Caki2 (cell line): Measurements from ENCODE around the gene UBE3D. TPM values are rescaled to one million over a fixed set of nuclear protein-coding genes. Genes with fewer than 3 reads are reported as not detected.

Source experiments
- DNase-seq: peaks from one replicate; pipeline ENCODE4 v3.0.0-alpha.2; 2015; ENCODE audit warnings: low read depth
- in situ Hi-C: cut with HindIII; loops from 2 replicates; pipeline ENCODE4 v1.10.0; 2016; ENCODE audit warnings: low sequenced_read_pairs, low pct_unique_long_range_greater_than_20kb, mixed read lengths
- total RNA-seq: library from RNA; depleted of rRNA; stranded (reverse); fragments of >200 nt; shearing (Covaris generic); gene quantifications from 2 replicates; pipeline ENCODE4 v1.2.3, GENCODE V29; 2014; ENCODE audit warnings: low replicate concordance

The UBE3D gene
- total RNA-seq, 1 experiment from 2014 or later: 2.9 TPM

DNA sequence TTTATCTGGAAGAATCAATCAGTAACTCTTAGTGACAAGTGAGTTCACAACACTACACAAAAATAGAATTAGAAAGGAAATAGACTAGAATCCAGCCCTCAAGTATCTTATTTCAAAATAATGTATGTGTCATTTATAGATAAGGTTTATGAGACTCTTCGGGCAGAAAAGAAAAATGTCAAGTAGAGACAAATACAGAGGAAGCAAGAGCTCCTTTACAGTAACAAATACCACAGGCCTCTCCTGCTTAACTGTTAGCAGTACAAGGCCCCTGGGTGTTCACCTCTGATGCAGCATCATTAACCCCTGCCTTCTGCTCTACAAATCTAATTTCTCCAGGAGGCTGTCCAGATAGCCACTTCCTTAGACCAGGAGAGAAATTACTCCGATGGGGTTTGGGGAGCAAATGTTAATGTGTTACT lies 76.7 kb downstream of the UBE3D start:
- in situ Hi-C loops: no loop called here
- DNase-seq: no peak

DNA sequence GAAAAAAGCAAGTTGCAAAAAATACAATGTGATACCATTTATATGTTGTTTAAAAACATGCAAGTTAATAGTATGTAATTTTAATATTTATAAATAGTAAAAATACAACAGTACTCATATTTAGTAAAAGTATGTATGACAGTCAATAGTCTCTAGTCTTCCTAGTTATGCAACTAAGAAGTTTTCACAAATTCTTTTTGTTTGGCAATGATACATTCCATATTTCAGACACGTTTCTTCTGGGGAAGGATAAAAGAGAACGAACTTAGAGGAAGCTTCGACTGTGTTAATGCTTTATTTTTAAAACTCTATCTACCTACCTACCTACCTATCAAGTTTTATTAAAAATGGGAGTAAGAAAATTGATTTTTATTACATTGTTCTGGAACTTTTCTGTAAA lies 77.7 kb downstream of the UBE3D start:
- no peak for DNase-seq
- in situ Hi-C loops: no loop called here

DNA sequence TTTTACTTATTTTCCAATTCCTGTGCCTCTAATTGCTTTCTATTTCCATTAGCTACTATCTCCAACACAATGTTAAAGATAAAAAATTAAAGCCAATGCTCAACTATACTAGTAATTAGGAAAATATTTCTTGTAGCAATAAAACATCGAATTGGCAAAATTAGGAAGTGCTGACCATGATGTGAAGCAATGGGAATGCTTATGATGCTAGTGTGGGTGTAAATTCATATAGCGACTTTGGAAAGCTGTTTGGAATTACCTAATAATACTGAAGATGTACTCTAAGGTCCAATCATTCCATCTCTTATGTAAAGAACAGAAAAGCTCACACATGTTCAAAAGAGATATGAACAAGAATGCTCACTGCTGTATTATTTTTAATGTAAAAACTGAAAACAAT lies 78.2 kb downstream of the UBE3D start:
- no peak for DNase-seq
- in situ Hi-C loops: no loop called here

DNA sequence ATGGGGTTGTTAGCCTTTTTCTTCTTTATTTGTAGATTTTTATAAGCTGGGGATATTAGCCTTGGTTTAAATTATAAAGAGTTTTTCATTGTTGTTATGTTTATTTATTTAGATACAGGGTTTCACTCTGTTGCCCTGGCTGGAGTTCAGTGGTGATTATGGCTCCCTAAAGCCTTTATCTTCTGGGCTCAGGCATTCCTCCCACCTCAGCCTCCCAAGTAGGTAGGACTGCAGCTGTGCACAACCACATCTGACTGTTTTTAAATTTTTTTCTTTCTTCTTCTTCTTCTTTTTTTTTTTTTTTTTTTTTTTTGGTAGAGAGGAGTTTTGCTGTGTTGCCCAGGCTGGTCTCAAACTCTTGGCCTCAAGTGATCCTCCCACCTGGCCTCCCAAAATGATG lies 80.9 kb downstream of the UBE3D start:
- no peak for DNase-seq
- in situ Hi-C loops: no loop called here

DNA sequence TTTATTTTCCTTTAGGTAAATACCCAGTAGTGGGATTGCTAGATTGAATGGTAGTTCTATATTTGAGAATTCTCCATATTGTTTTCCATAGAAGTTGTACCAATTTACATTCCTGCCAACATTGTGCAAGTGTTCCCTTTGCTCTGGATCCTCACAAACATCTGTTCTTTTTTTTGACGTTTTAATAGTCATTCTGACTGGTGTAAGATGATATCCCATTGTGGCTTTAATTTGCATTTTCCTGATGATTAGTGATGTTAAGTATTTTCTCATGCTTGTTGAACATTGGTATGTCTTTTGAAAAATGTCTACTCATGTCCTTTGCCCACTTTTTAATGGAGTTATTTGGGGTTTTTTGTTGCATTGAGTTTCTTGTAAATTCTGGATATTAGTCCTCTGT lies 85.6 kb downstream of the UBE3D start:
- DNase-seq: peak; percentile 9
- in situ Hi-C loops: no loop called here

DNA sequence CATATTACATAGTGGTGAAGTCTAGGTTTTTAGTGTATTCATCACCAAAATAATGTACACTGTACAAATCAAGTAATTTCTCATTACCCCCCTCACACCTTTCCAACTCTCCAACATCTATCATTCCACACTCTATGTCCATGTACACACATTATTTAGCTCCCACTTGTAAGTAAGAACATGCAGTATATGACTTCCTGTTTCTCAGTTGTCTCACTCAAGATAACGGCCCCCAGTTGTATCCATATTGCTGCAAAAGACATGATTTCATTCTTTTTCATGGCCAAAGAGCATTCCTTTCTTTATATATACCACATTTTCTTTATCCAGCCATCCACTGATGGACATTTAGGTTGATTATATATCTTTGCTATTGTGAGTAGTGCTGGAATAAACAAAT lies 86.0 kb downstream of the UBE3D start:
- no peak for DNase-seq
- in situ Hi-C loops: no loop called here

DNA sequence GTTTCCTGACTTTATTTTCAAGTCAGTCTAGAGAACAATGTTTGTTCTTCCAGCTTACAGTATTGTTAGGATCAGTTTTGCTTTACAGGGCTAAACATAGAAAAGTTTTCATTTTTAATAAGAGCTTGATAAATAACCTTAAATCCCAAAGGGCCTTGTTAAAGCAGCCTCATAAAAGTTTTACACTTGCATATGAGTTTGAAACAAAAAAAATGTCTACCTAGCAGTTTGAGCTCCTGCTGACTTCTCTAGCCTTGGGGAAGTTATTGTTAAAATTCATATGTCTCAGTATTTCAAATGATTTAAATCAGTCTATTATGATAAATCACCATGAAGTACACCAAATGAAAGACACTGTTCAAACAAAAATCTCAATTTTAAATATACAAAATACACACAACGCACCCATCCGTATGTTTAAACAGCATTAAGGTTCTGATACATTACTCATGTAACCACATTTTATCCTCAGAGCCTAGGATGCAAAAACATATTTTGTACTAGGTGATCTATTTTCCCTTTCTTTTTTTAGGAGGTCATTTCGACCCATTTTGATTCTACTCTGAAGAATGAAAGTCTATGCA lies 87.2 kb downstream of the UBE3D start:
- in situ Hi-C loops: no loop called here

DNA sequence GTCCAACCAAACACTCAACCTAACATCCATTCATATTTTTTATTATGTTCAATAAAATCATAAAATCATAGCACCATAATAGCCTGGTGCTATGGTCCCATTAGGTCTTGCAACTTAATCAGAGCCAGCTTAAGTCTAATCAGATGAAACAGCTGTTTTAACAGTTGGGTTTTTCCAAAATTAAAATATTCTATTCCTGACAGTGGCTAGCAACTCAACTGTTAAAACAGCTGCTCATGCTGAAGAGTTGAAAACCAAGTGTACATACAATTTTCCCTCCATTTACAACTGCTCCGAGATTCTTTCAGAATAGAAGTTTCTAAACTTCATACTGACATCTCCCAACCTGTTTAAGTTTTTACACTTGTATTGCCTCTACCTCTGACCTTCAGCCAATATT lies 89.5 kb downstream of the UBE3D start:
- in situ Hi-C loops: no loop called here

More for the DNA sequence above, 87.2 kb downstream of the UBE3D start:
- DNase-seq: no peak

DNA sequence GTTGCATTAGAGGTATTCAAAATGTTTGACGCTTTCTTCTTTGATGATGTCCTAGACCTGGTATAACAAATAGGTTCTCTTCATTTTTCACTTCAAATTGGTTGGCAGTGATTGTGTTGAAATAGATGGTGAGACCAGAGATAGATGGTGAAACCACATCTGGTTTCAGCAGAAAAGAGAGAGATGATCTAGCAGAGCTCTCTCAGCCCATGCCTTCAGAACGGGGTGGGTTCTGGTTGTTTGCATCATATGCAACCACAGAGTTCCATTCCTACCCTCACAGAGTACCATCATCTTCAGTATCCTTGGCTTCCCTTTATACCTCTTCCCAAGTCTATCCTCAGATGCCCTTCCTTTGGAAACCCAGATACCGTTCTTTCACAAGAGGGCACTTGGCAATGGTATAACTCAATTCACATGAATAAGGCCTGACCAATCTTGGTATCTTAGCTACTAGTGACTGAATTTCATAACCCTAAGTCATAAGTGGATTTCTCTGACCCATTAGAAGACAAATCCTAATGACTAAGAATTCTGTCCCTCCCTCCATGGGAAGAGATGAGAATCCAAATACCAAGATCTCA lies 93.7 kb downstream of the UBE3D start:
- in situ Hi-C loops: no loop called here
- no peak for DNase-seq

More for the DNA sequence above, 89.5 kb downstream of the UBE3D start:
- DNase-seq: no peak

DNA sequence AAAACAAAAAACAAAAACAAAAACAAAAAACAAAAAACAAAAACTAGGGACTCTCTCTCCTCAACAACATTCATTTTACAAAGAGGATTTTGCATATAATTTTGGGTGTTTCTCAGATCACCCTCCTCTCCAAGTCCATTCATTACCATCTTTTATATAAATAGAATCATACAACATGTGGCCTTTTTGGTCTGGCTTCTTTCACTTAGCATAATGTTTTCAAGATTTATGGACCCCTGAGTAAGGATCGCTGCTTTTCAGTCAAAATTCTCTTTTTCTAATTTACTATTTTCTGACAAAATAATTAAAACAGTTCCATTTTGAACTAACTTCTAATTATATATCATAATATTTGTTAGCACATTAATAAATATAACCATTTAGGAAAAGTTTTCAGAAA lies 94.8 kb downstream of the UBE3D start:
- no peak for DNase-seq
- in situ Hi-C loops: no loop called here

DNA sequence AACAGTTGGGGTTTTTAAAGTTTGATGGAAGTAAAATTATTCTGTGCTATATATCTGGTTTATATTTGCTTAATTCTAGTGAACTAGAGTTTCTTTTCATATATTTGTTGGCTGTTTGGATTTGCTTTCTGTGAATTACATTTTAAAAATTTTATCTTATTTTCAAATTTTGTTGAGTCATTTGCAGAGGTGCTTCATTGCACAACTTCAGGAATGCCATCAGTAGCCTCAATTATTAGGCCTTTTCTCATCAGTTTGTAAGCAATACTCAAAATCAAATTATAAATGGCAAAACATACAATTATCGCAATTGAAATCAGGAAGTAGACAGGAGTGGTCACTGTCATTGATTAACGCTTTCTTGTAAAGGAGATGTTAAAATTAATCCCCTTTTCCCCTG lies 96.9 kb downstream of the UBE3D start:
- in situ Hi-C loops: no loop called here
- DNase-seq: no peak

DNA sequence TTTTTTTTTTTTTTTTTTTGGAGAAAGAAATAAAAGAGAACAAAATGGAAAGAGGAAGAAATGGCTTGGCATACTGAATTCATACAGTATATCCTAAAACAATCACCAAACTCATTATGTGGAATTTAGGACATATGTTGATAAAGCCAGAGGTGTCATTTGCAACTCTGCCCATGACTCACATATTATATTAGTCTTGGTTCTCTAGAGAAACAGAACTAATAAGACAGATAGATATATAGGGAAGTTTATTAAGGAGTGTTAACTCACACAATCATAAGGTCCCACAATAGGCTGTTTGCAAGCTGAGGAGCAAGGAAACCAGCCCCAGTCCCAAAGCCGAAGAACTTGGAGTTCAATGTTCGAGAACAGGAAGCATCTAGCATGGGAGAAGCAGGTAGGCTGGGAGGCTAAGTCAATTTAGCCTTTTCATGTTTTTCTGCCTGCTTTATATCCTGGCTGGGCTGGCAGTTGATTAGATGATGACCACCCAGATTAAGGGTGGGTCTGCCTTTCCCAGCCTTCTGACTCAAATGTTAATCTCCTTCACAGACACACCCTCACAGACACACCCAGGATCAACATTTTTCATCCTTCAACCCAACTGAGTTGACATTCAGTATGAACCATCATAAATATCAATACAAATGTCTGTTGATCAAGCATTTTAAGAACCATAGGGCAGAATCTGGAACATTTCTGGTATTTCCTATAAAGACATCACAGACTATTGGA lies 102.3 kb downstream of the UBE3D start:
- no peak for DNase-seq
- in situ Hi-C loops: no loop called here

DNA sequence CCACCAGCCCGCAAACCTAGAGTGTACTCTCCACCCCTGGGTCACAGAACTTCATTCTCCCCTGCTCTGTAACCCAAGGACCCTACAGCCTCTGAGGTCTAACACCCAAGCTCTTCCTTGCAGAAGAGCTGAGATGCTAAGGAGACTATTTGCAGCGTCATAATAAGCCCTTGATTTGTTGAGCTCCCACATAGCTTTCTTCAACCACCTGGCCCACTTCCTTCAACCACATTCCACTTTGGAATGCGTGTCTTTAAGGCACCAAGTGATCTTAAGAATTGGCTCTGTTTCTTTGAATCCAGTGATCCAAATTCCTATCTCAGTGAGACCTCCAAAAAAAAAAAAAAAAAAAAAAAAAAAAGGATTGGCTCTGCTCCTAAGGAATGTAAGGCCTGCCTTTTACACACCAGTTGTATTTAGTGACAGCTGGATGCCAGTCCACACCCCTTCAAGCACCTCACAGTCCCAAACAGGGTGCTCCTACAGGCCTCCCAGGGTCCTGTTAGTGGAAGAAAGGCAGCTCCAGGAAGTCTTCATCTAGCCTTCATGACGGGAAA lies 106.2 kb downstream of the UBE3D start:
- DNase-seq: no peak
- in situ Hi-C loops: no loop called here

DNA sequence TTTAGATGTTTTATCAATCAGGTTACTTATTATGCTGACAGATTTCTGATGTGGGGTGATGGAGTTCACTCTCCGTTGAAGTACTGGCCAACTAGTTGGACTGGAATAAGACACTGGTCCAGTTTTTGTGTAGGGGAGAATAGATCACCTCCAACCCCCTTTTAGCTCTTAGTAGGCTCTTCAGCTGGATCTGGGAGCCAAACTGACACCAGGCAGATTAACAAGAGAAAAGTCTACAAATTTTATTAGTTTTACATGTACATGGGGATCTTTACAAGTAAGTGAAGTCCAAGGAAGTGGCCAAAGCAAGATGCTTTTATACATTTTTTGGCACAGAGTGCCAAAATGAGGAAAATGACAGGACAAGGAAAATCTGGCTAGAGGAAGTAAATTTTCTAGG lies 107.1 kb downstream of the UBE3D start:
- in situ Hi-C loops: no loop called here
- no peak for DNase-seq

DNA sequence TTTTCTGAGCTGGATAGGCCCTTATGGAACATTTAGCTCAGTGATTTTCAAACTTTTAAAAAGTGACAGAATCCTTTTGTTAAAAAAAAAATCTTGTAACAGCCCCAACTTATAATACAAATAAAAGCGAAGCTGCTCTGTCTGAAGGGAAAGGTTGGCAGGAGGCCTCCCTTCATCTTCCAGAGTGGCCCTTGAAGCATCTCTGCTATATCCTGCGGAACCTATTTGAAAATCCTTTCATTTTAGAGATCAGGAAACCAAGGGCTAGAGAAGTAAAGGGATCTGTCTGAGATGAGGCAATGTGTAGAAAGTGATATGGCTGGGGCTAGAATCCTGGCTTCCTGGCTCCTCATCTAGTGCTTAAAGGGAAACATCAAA lies 107.8 kb downstream of the UBE3D start:
- in situ Hi-C loops: no loop called here
- no peak for DNase-seq

DNA sequence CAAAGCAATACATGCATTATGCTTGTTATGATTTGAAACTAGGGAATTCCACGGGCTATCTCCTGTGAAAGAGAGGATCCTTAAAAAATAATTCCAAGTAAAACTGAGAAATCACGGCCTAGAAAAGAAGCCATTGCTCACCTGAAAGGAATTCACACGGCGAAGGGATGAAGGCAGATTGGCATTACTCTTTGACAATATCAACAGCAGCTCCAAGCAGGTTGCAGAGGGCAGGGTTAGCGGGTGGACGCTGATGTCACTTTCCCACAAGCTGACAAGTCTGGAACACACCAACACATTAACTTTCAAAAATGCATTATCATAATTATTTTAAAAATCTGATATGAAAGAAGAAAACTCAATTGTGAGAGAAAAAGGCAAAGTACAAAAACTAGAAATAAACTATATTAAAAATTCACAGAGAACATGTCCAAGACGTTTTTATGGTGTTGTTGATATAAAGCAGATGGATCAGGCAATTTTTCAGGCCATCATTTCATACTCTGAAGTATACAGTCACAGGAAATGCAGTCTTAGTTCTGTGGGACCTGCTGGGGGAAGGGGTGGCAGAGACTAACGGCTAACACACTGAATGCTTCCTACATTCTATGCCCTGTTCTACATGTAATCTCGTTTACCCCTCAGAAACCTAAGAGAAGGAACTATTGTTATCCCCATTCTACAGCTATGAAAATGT lies 108.3 kb downstream of the UBE3D start:
- DNase-seq: no peak
- in situ Hi-C loops: no loop called here

DNA sequence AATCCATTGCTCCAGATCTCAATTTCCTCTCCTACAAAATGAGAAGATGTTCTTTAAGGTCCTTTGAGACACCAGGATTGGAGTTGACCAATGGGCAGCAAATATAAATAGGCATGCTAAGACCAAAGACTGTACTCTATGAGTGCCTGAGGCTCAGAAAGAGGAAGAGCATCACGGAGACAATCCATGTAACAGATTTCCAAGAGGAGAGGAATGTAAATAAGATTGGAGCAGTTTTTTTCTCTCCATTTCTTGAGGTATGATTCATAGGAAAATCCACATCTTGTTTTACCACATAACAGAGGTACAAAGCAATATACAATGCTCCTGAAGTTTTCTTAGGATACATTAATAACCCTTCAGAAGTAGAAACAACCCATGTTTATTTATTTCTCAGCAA lies 109.8 kb downstream of the UBE3D start:
- in situ Hi-C loops: no loop called here
- peak; percentile 36 for DNase-seq

DNA sequence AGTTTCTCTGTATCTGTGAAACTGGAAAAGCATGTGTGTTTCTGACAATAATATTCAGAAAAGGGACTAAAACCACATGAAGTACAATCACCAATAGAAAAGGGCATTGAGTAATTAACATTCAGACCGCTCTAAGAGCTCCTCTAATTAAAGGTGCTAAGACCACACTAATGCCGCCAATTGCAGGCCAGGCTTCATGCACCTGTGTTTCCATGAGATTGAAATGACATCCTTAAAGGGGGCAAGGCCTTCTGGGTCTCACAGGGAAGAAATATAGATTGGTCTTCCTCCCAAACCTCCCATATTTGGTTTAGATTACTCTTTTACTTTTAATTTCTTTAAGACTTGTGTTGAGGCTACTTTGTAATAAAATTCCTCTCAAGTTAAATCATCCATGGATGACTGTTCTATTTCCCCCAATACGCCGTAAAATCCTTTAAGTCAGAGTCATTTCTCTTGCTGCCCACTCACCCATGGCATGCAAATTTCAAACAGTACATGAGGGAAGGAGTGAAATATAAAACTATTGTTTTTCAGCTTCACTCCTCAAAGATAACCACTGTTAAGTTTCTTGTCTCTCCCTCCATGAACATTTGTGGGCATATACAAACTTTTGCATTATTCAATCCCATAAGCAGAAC lies 110.6 kb downstream of the UBE3D start:
- peak; percentile 53 for DNase-seq
- in situ Hi-C loops: no loop called here

DNA sequence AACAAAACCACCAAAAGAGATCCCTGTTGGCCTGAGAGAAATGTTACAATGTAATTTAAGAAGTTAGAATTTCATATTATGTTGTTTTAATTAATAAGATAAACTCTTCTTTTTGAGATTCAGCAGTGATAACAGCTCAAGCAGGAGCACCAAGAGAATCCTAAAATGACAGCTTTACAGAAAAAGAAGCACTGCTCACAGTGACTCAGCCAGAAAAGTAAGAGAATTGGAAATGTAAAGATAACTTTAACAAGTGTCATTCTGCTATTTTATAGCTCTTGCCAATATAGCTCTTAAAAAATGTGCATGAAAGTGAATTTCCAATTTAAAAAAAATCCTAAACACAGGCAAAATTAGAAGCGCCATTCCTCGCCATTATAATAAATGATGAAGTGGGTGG lies 111.3 kb downstream of the UBE3D start:
- DNase-seq: no peak
- in situ Hi-C loops: no loop called here
